Activated naive CD4-positive, alpha-beta T cell treated with anti-CD3 and anti-CD28 coated beads, Interleukin-2, amount 50 U/mL, for 24 hours (primary cell): Measurements from ENCODE around the gene FOXJ2.
"Not testable (repeated sequence)": the region's sequence is repeated elsewhere in the genome, so short reads cannot be mapped to it uniquely, and the experiment has no call there.

Experiments
- H3K27ac Mint-ChIP-seq: one replicate; pipeline ENCODE4 v1.8.0; 2021; ENCODE audit warnings: mild to moderate bottlenecking, mixed read lengths
- H3K27me3 Mint-ChIP-seq: one replicate; pipeline ENCODE4 v1.8.0; 2021; ENCODE audit warnings: mixed read lengths
- H3K36me3 Mint-ChIP-seq: one replicate; pipeline ENCODE4 v1.8.0; 2021; ENCODE audit warnings: mixed read lengths
- H3K4me1 Mint-ChIP-seq: one replicate; pipeline ENCODE4 v1.8.0; 2021; ENCODE audit warnings: mixed read lengths
- H3K4me3 Mint-ChIP-seq: one replicate; pipeline ENCODE4 v1.8.0; 2021; ENCODE audit warnings: mild to moderate bottlenecking, mixed read lengths
- H3K9me3 Mint-ChIP-seq: one replicate; pipeline ENCODE4 v1.8.0; 2021; ENCODE audit warnings: mixed read lengths

The FOXJ2 gene

DNA sequence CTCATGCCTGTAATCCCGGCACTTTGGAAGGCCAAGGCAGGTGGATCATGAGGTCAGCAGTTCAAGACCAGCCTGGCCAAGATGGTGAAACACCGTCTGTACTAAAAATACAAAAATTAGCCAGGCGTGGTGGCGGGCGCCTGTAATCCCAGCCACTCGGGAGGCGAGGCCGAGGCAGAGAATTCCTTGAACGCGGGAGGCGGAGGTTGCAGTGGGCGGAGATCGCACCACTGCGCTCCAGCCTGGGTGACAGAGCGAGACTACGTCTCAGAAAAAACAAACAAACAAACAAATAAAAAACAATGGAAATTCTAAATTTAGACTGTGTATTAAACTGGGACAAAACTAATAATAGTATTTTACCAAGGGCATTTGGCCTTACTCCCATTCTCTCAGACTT lies 14.3 kb upstream of the FOXJ2 start:
- H3K27me3 Mint-ChIP-seq = peaks cover 28% of the 10 kb centered on the region
- peak overlapping the region; percentile 15 for H3K4me3 Mint-ChIP-seq
- H3K36me3 Mint-ChIP-seq, H3K27ac Mint-ChIP-seq, H3K9me3 Mint-ChIP-seq, H3K4me1 Mint-ChIP-seq: not testable (repeated sequence)

DNA sequence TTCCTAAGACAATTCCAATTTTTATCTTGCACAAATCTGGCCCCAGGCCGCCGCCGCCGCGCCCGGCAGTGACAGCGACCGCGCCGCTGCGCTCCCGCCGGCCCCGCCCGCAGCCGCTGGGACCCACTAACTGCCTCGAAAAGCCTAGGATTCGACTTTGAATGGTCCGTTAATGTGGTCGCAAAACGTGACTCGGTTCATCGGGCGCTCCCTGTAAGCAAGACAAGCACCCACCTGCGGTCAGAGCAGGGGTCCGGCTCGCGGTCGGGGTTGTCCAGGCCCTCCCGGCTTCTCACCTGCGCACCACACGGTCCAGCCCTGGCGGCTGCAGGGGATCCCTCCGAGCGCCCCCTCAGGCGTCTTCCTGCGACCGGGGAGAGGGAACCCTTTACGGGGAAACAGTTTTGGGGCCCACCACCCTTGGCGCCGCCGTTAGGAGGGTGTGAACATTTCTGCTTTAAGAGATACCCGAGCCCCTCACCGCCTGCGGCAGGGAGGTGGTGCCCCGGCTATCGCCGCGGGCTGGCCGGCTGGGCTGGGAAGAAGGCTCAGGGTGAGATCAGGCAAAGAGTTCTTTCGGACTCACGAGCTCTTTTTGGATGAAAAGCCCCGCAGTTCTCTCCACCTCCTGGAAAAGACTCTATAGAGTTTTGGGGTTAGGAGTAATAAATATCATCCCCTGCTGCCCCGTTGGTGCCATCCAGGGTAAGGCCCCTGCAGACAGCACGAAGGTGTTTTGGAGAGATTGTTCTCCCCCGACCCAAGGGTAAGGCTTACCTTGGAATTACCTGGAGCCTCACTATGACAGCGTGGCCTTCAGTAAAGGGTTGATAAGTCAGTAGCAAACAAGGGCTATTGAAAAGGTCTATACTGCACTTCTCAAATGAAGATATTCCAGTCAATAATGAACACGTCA lies 13.6 kb upstream of the FOXJ2 start:
- H3K27ac Mint-ChIP-seq = no peak overlapping the region
- no peaks in the 10 kb centered on the region for H3K4me1 Mint-ChIP-seq
- no peaks in the 10 kb centered on the region for H3K9me3 Mint-ChIP-seq
- no peaks in the 10 kb centered on the region for H3K36me3 Mint-ChIP-seq
- peak overlapping the region; percentile 58 for H3K4me3 Mint-ChIP-seq
- peaks cover 28% of the 10 kb centered on the region for H3K27me3 Mint-ChIP-seq

DNA sequence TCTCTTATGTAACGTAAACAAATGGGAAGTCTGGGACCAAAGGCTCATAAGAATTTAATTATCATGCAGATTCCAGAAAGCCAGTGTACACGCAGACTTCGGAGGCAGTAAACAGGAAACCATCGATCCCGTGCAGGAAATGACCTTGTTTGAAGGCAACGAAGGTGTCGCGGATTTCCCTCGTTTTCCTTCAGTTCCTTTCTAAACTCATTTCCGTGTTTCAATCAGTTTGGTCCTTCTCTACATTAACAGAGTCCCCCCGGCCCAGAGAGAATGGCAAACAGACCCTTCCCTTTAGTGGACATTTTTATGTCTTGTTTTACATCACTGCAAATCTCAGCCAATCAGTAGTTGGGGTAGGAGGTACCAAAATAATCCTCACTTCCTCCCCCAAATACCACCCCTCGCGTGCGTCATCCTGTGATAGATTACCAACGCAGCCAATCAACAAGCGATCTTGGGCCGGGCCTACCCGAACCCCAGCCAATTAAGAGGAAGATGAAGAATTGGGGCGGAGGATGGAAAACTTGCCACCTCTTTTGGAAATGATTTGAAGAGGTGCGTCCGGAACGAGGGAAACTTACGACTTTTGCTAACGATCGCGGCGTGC lies 6.1 kb upstream of the FOXJ2 start:
- H3K36me3 Mint-ChIP-seq = no peaks in the 10 kb centered on the region
- H3K27ac Mint-ChIP-seq = peak overlapping the region; percentile 94
- no peaks in the 10 kb centered on the region for H3K9me3 Mint-ChIP-seq
- peaks cover 13% of the 10 kb centered on the region for H3K4me1 Mint-ChIP-seq
- peak overlapping the region; percentile 89 for H3K4me3 Mint-ChIP-seq
- no peaks in the 10 kb centered on the region for H3K27me3 Mint-ChIP-seq

DNA sequence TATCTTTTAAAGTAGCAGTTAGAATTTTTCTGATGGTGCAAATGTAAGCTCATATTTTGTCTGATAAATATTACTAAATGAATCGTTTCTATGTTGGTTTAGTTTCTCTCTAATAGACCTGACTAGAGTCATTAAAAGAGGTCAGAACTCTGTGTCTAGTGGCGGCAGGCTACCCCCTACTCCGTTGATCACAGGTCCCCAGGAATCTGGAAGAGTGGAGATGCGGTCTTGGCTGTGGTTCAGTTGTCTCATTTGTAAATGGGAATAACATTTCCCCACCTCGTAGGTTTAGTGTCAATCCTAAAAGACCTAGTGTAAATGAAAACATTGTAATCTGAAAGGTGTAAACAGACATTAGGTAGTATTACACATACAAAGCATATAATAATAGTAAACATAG lies 4.7 kb upstream of the FOXJ2 start:
- no peaks in the 10 kb centered on the region for H3K27me3 Mint-ChIP-seq
- no peaks in the 10 kb centered on the region for H3K36me3 Mint-ChIP-seq
- peak overlapping the region; percentile 88 for H3K27ac Mint-ChIP-seq
- peak overlapping the region; percentile 77 for H3K4me3 Mint-ChIP-seq
- H3K4me1 Mint-ChIP-seq = peaks cover 20% of the 10 kb centered on the region
- H3K9me3 Mint-ChIP-seq = no peaks in the 10 kb centered on the region

DNA sequence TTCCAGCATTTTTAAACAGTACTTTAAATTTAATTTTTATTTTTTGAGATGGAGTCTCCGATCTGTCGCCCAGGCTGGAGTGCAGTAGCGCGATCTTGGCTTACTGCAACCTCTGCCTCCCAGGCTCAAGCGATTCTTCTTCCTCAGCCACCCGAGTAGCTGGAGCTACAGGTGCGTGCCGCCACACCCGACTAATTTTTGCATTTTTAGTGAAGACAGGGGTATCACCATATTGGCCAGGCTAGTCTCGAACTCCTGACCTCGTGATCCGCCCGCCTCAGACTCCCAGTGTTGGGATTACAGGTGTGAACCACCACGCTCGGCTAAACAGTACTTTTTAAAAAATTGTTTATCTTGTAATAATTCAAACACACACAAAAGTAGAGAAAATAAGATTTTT lies 4.2 kb upstream of the FOXJ2 start:
- H3K27me3 Mint-ChIP-seq = no peaks in the 10 kb centered on the region
- peaks cover 20% of the 10 kb centered on the region for H3K4me1 Mint-ChIP-seq
- H3K36me3 Mint-ChIP-seq = no peaks in the 10 kb centered on the region
- H3K4me3 Mint-ChIP-seq = peak overlapping the region; percentile 36
- H3K9me3 Mint-ChIP-seq = no peaks in the 10 kb centered on the region
- no peak overlapping the region for H3K27ac Mint-ChIP-seq

DNA sequence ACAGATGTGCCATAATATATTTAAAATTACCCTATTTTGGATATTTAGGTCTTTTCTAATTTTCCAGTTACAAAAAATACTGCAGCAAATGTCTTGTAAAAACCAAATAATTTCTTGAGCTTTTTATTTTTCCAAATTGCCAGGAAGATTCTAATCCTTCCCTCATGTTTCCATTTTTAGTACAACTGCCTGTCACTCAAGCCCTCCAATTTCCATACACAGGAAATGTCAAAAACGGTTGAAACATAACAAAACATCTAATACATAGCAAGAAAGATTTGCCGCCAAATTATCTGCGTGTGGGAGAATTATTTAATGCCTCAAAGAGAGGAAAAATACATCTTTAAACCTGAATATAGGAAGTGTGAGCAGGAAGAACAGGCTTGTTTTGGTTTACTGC lies 2.3 kb upstream of the FOXJ2 start:
- H3K9me3 Mint-ChIP-seq = no peaks in the 10 kb centered on the region
- no peak overlapping the region for H3K4me3 Mint-ChIP-seq
- no peak overlapping the region for H3K27ac Mint-ChIP-seq
- H3K4me1 Mint-ChIP-seq = peaks cover 37% of the 10 kb centered on the region
- no peaks in the 10 kb centered on the region for H3K27me3 Mint-ChIP-seq
- no peaks in the 10 kb centered on the region for H3K36me3 Mint-ChIP-seq

DNA sequence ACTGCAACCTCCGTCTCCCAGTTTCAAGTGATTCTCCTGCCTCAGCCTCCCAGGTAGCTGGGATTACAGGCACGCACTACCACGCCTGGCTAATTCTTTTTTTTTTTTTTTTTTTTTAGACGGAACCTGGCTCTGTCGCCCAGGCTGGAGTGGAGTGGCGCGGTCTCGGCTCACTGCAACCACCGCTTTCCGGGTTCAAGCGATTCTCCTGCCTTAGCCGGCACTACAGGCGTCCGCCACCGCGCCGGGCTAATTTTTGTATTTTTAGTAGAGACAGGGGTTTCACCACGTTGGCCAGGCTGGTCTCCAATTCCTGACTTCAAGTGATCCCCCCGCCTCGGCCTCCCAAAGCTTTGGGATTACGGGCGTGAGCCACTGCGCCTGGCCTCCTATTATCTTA lies 1.5 kb upstream of the FOXJ2 start:
- not testable (repeated sequence) for H3K27me3 Mint-ChIP-seq, H3K9me3 Mint-ChIP-seq, H3K27ac Mint-ChIP-seq, H3K36me3 Mint-ChIP-seq
- H3K4me1 Mint-ChIP-seq = peaks cover 43% of the 10 kb centered on the region
- H3K4me3 Mint-ChIP-seq = peak overlapping the region; percentile 90

DNA sequence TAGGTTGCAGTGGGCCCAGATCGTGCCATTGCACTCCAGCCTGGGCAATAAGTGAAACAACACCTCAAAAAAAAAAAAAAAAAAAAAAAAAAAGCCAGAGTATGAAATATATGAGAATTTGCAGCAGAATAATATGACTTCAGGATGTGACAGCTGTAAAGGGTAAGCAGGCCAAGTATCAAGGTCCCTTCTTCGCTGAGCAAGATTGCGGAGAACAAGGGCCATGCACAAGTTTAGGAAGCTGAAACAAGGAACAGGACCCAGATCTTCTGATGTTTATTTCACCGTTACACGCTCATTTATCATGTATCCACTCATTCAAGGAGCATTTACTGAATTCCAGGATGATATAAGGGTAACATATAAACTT lies 659 bp upstream of the FOXJ2 start:
- peaks cover 2% of the 10 kb centered on the region for H3K36me3 Mint-ChIP-seq
- no peaks in the 10 kb centered on the region for H3K9me3 Mint-ChIP-seq
- H3K4me1 Mint-ChIP-seq = peaks cover 47% of the 10 kb centered on the region
- no peaks in the 10 kb centered on the region for H3K27me3 Mint-ChIP-seq
- H3K4me3 Mint-ChIP-seq = peak overlapping the region; percentile 90
- H3K27ac Mint-ChIP-seq = peak overlapping the region; percentile 93

DNA sequence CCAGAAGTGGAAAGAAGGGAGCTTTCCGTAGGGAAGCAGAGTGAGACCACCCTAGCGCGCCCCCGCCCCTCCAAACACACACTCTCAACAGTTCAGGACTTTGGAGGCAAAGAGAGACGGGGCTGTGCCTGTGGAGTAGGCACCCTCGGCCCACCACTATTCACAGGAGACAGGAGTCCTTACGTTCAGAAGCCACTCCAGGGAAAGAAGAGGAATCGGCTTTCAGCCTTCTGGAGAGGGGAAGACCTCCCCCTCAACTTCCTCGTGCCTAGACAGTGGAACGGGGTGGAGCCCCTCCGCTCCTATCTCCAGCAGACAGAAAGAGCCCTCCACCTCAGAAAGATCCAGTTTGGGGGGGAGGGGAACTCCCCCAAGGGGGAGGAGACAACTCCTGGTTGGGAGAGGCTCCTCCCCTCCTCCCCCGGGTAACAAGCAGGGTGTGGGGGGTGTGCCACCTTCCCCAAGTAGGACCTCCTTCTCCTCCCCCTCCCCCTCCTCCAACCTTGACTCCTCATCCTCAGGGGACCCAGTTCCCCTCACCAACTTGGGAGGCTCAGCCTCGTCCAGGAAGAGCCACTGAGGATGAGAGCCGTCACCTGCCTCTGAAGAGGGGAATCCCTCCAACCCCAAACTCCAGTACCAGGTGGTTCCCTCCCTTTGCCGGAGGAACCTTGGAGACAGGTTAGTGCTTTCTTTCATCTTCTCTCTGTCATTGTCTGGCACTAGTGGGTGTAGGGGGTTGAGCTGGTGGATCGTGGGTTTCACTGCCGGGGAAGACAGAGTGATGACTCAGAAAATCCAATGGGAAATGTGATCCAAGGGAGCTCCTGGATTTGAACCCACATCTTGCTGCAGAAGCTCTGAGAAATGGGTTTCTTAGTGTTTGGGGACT lies 883 bp downstream of the FOXJ2 start:
- peaks cover 58% of the 10 kb centered on the region for H3K4me1 Mint-ChIP-seq
- H3K27ac Mint-ChIP-seq = peak overlapping the region; percentile 81
- H3K4me3 Mint-ChIP-seq = peak overlapping the region; percentile 87
- no peaks in the 10 kb centered on the region for H3K9me3 Mint-ChIP-seq
- H3K27me3 Mint-ChIP-seq = no peaks in the 10 kb centered on the region
- peaks cover 2% of the 10 kb centered on the region for H3K36me3 Mint-ChIP-seq

DNA sequence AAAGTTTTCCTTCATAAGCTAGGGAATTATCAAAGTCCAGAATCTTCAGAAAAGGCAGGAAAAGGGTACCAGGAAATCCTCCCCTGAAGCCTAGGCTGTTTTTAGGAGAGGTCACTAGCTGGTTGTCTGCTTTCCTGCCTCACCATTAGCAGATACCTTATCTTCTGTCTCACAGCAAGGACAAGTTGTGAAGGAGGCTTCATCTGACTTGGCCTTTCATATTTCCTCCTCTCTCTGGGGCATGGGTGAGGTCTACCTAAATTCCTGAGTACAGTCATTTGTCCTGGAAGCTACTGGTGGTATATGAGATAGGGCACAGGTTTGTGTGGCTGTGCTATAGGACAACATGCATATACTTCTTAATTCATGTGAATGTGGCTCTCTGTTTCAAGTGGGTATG lies 2.3 kb downstream of the FOXJ2 start:
- H3K27me3 Mint-ChIP-seq = no peaks in the 10 kb centered on the region
- peaks cover 2% of the 10 kb centered on the region for H3K36me3 Mint-ChIP-seq
- peak overlapping the region; percentile 87 for H3K4me3 Mint-ChIP-seq
- H3K27ac Mint-ChIP-seq = peak overlapping the region; percentile 81
- H3K4me1 Mint-ChIP-seq = peaks cover 72% of the 10 kb centered on the region
- H3K9me3 Mint-ChIP-seq = no peaks in the 10 kb centered on the region

DNA sequence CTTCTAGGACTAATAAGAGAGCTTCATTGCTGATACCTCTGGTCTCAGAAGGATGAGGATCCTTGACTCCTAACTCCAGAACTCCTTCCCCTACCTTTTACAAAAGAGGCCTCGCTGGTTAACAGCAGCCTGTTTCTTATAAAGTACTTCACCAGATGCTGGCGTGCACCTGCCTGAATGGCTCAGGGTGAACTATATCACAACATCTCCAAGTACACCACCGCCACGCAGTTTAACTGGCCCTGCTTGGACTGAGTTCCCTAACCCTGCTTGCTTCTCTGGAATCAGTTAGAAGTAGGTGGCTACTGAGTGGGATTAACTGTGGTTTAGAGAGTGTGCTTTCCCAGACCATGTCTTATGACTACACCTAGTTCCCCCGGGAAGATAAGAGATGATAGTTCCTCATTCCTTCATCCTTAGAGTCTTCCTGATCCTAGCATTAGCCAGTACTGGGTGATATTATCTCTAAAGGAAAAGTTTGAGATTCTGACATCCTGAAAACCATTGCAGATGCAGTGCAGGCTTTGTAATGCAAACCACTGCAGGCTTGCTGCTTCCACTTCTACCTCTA lies 3.0 kb downstream of the FOXJ2 start:
- Mint-ChIP-seq H3K4me3 (peak overlapping the region; percentile 51), H3K36me3 (peaks cover 2% of the 10 kb centered on the region), H3K9me3 (no peaks in the 10 kb centered on the region), H3K4me1 (peaks cover 72% of the 10 kb centered on the region), H3K27ac (no peak overlapping the region), H3K27me3 (no peaks in the 10 kb centered on the region)

DNA sequence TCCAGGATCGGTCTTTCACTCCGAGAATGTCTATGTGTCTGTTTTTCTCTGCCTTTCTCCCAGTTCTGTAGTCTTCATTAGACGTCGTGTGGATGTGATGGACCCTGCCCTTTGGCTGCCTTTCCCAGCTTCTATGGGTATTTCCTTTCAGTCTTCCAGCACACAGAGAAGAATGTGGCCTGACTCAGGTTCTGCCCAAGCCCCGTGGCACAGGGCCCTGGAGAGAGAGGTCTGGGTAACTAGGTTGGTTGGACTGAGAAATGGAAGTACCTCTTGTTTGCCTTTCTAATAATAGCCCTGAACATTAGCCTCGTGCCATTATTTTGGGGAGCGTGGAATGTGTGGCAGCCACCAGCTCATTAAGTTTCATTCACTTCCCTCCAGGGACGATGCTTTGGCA lies 3.8 kb downstream of the FOXJ2 start:
- peak overlapping the region; percentile 20 for H3K27ac Mint-ChIP-seq
- H3K27me3 Mint-ChIP-seq = no peaks in the 10 kb centered on the region
- H3K36me3 Mint-ChIP-seq = peaks cover 4% of the 10 kb centered on the region
- no peaks in the 10 kb centered on the region for H3K9me3 Mint-ChIP-seq
- H3K4me3 Mint-ChIP-seq = peak overlapping the region; percentile 34
- H3K4me1 Mint-ChIP-seq = peaks cover 70% of the 10 kb centered on the region

DNA sequence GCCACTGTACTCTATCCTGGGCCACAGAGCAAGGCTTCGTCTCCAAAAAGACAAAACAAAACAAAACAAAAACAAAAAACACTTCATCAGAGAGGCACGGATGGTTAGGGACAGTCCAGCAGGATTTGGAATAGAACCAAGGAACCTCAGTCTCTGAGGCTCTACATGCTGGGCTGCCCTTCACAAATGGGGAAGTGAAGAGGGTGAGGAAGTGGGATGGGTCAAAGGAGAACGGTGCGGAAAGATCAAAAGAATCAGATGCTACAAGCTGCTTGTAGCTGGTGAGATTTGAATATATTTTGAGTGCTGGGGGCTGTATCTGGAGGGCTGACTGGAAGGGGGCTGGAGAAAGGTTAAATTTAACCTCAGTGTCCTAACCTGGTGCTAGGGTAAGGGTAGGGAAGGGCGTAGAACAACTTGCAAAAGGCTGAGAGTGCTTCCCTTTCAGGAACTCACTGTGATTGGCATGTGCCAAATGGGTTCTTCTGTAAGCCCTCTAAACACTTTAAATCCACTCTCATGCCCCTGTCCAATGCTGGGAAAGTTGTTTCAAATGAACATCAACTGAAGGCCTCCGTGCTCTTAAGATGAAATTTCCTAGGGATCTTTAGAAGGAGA lies 4.6 kb downstream of the FOXJ2 start:
- peaks cover 6% of the 10 kb centered on the region for H3K36me3 Mint-ChIP-seq
- peaks cover 64% of the 10 kb centered on the region for H3K4me1 Mint-ChIP-seq
- peak overlapping the region; percentile 56 for H3K4me3 Mint-ChIP-seq
- H3K27me3 Mint-ChIP-seq = no peaks in the 10 kb centered on the region
- peak overlapping the region; percentile 27 for H3K27ac Mint-ChIP-seq
- H3K9me3 Mint-ChIP-seq = no peaks in the 10 kb centered on the region

DNA sequence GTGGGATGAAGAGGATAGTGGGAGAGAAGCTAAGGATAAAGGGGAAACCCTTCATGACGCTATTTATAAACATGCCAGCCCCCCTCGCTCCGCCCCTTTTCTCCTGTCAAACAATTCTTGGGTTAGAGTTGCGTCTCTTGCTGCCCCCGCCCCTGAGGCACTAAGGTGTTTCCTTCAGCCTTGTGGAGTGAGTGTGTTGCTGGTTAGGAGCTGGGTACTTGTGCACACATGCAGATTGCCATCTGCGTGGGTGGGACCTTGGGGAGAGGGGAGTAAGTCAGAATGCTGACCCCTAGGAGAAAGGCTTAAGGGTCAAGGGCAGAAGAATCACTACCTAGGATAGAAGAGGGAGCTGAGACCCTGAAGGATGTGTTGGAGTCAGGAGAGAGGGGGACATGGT lies 5.4 kb downstream of the FOXJ2 start:
- H3K4me3 Mint-ChIP-seq = peak overlapping the region; percentile 56
- peaks cover 9% of the 10 kb centered on the region for H3K36me3 Mint-ChIP-seq
- no peaks in the 10 kb centered on the region for H3K9me3 Mint-ChIP-seq
- peak overlapping the region; percentile 56 for H3K27ac Mint-ChIP-seq
- peaks cover 63% of the 10 kb centered on the region for H3K4me1 Mint-ChIP-seq
- no peaks in the 10 kb centered on the region for H3K27me3 Mint-ChIP-seq

DNA sequence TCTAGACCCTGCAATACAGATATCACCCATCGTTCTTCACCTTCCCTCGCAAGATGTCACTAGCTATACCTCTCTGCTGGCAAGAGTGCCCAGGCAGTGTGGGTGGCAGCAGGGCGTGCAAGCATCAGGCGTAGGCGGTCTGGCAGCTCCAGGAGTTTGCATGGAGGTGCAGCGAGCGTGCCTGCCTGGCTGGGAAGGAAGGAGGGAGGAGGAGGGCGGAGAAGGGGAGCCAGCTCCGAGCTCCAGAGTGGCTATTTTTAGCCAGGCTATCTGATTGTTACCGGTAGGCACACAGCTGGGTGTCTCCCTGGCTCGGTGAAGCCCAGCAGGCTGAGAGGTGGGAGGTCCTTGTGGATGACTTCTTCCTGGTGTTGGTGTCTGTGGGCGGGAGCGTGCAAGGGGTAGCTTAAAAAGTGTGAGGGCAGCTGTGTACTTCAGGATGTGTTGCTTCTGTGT lies 6.2 kb downstream of the FOXJ2 start:
- H3K9me3 Mint-ChIP-seq = no peaks in the 10 kb centered on the region
- peak overlapping the region; percentile 56 for H3K4me3 Mint-ChIP-seq
- H3K4me1 Mint-ChIP-seq = peaks cover 60% of the 10 kb centered on the region
- peaks cover 9% of the 10 kb centered on the region for H3K36me3 Mint-ChIP-seq
- H3K27me3 Mint-ChIP-seq = no peaks in the 10 kb centered on the region
- peak overlapping the region; percentile 3 for H3K27ac Mint-ChIP-seq
